GM18867 (cell line): ENCODE data around the gene HIF3A.
"Not testable (repeated sequence)": the region's sequence is repeated elsewhere in the genome, so short reads cannot be mapped to it uniquely, and the experiment has no call there.

Experiments used
- ATAC-seq: cut with Tn5 transposase; IDR thresholded peaks from one replicate; pipeline ENCODE4 v1.9.1; 2021; ENCODE audit warnings: mild to moderate bottlenecking, moderate library complexity; ENCODE audit not compliant: unreplicated experiment

Gene HIF3A

DNA sequence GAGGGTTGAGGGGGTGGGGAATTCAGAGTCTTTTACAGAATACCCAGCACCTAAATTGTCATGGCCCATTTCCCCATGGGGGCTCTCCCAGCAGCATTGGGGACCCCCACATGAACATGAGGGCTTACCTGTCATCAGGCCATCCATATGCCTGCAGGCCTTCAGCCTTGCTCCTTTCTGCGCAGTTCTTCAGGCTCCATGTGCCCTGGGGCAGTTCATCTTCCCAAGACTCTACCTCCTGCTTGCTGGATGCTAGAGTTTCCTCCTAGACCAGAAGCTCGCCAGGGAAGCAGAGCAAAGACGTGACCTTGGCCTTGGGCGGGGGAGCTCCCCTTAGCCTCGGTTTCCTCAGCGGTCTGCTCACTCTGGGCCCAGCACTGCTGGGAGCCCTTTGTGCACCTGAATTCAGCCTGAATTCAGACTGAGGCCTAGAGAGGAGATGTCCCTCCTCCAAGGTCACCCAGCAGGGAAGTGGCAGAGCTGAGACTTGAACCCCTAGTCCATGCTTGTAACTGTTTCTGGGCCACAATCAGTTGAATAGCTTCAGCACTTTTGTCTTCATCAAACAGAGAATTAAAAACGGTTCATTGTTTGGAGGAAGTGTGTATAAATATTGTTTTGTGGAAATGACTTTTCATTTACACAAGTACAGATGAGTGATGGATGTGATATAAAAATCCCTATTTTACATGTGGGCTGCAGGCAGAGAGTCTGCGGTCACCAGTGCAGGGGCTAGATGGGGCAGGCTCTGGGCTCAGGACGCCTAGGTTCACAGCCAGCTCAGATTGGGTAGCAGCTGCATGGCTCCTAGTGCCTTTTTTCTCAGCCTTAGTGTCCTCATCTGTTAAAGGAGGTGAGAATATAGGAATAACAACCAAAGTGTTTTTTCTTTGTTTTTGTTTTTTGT is 59.6 kb downstream of the HIF3A start:
- no peak for ATAC-seq

DNA sequence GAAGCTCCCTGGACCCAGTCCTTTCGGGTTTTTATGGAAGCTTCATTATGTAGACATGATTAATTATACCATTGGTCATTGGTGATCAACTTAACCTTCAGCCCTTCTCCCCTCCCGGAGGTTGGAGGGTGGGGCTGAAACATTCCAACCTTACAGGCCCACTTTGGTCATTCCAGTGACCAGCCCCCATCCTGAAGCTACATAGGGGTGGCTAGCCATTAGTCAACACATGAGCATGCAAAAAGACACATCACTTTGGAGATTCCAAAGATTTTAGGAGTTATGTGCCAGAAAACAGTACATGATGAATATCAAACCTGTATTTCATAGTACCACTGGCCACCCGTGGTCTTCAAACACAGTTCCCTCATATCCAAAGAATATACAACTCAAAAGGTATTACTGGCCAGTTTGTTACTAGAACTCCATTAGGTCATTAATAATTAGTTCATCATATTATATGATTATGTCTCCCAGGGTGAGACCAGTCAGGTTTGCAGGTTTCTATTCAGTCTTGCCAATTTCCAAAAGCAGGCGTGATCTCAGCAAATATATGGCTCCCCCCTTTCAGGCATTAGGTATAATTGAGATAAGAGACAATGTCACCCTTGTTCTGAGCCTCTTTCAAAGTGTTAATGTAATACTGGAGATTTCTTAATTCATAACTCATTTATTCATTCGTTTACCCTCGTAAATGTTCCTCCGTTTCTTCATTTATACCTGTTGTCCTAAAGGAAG is 61.2 kb downstream of the HIF3A start:
- no peak for ATAC-seq

GRCh38 chr19:46361915-46362314 is 65.1 kb downstream of the HIF3A start:
- ATAC-seq = no peak

DNA sequence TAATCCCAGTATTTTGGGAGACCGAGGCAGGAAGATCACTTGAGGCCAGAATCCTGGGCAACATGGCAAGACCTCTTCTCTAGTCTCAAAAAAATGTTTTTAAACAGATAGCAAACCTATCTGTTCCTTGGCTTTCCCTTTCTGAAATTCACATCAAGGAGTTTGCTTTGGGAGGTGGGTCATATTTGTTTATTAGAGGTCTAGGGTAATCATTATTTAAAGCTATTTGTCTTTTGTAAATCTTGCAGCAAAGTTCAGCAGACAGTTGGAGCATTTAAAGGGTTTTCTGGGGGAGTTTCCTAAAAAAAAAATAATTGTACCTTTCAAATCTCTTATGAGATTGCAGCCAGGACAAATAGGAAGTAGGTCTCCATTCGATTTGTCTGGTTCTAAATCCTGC is 67.5 kb downstream of the HIF3A start:
- ATAC-seq = no peak

- no peak for ATAC-seq
Measured at GRCh38 chr19:46365561-46365960, 68.7 kb downstream of the HIF3A start.

- no peak for ATAC-seq
Measured at GRCh38 chr19:46366620-46367292, 69.9 kb downstream of the HIF3A start.

DNA sequence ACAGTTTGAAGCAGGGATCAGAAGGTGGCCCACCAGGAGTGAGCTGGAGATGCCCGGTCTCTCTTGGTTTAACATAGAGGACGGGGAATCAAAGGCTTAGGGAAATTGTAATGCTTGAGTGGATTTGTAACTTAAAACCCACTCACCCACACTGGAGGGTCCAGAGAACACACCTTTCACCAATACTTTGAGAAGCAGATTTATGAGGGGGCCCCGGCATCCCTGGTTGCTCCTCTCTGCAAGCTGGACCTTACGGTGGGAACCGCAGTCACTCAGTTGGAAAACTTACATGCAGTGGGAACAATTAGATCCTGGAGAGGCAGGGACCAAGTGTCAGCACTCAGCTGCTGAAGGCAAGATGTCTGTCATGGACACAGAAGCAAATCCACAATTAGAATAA is 70.6 kb downstream of the HIF3A start:
- no peak for ATAC-seq

DNA sequence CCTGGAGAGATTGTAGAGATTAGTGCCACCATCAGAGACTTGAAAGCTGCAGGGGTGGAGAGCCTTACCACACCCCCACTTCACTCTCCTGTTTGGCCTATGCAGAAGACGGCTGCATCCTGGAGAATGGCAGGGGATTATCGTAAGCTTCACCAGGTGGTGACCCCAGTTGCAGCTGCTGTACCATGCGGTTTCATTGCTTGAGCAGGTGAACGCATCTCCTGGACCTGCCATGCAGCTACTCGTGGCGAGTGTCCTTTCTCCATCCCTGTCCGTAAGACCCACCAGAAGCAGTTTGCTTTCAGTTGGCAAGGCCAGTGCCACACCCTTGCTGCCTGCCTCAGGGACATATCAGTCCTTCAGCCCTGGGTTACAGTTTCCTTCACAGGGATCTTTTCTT is 71.3 kb downstream of the HIF3A start:
- no peak for ATAC-seq

GRCh38 chr19:46369817-46370216 is 73.0 kb downstream of the HIF3A start:
- no peak for ATAC-seq

- ATAC-seq = no peak
Measured at GRCh38 chr19:46371371-46371901, 74.6 kb downstream of the HIF3A start.

DNA sequence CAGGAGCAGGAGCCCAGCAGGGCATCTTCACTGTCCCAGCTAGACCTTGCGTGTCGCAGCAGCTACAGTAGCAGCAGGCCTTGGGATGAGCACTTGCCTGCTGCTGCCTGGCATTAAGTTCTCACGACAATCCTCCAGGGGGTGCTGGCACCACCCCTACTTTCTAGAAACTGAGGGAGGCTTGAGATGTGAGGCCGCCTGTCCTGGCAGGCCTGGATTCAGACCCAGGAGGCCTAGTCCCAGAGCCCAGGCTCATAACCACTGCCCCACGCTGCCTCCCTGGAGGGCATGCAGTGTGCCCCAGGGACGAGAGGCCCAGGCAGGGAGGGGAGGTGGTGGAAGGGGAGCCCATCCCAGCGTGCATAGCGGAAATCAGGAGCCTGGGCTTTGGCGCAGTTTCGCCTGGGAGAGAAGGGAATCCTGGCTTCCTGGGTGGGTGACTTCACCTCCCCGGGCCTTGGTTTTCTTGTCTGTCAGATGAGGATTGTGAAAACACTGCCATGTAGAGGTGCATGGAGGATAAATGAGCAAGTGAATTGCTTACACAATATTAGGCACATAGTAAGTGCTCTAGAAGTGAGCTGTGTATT is 76.2 kb downstream of the HIF3A start:
- ATAC-seq = no peak

GRCh38 chr19:46373491-46374359 is 76.9 kb downstream of the HIF3A start:
- no peak for ATAC-seq

GRCh38 chr19:46374536-46375475 is 78.0 kb downstream of the HIF3A start:
- ATAC-seq = no peak

DNA sequence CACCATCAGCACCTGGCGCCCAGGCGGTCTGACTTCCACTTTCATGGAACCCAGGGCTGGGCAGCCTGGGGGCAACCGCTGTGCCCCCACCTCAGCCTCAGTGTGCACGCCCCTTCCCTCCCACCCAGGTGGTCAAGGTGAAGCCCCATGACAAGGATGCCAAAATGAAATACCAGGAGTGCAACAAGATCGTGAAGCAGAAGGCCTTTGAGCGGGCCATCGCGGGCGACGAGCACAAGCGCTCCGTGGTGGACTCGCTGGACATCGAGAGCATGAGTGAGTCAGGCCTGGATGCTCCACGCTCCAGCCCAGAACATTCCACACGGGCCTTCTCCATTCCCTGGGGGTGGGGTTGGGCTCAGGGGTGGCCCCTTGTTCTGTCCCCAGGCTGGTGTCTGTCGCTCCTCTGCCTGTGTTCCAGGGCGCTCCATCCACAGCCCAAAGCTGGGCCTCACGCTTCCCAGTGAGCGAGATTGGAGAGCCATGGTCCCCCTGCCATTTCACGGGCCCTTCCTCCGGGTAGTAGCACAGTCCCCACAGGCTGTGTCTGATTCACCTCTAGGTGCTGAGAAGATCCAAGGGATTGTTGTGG is 78.7 kb downstream of the HIF3A start:
- ATAC-seq = not testable (repeated sequence)

GRCh38 chr19:46376241-46377153 is 79.7 kb downstream of the HIF3A start:
- no peak for ATAC-seq

GRCh38 chr19:46378268-46378667 is 81.4 kb downstream of the HIF3A start:
- ATAC-seq = no peak

GRCh38 chr19:46380690-46381089 is 83.8 kb downstream of the HIF3A start:
- no peak for ATAC-seq
